HCT116 (cell line): Measurements from ENCODE around the gene FTL.
A peak's percentile ranks its signal among the peaks of the same experiment; 100 is the strongest.

Experiments used
- CTCF ChIP-seq, 3 experiments: fragments of 200-600 bp in 1 of 3; sonication (generic) in 1 of 3; IDR thresholded peaks in 2 of 3; conservative IDR thresholded peaks in 1 of 3; 2 replicates each; pipeline ENCODE4 v1.5.1; 2012 to 2017; ENCODE audit warnings: low read depth in 2 of 3, low read length in 2 of 3, antibody characterized with exemption in 1 of 3, borderline replicate concordance in 1 of 3, control low read depth in 1 of 3, mild to moderate bottlenecking in 1 of 3, mixed read lengths in 1 of 3, mixed run types in 1 of 3, moderate library complexity in 1 of 3; ENCODE audit not compliant: insufficient read depth in 1 of 3
- EGR1 ChIP-seq: IDR thresholded peaks from 2 replicates; pipeline ENCODE4 v1.6.1; 2012; ENCODE audit warnings: low read depth
- EZH2 ChIP-seq: fragments of 200-600 bp; sonication (generic); IDR thresholded peaks from 2 replicates; pipeline ENCODE4 v1.6.1; 2017; ENCODE audit warnings: antibody characterized with exemption, mixed run types
- EZH2phosphoT487 ChIP-seq: fragments of 200-600 bp; IDR thresholded peaks from 2 replicates; pipeline ENCODE4 v1.6.1; 2018; ENCODE audit warnings: antibody characterized with exemption, borderline replicate concordance
- MAX ChIP-seq: IDR thresholded peaks from 2 replicates; pipeline ENCODE4 v1.6.1; 2012
- POLR2A ChIP-seq: IDR thresholded peaks from 2 replicates; pipeline ENCODE4 v1.7.0; 2011; ENCODE audit warnings: borderline replicate concordance; ENCODE audit not compliant: insufficient read depth, insufficient read length; ENCODE audit errors: extremely low read depth
- POLR2AphosphoS5 ChIP-seq: IDR thresholded peaks from 2 replicates; pipeline ENCODE4 v1.6.1; 2011; ENCODE audit warnings: mild to moderate bottlenecking, low read depth, low read length, moderate library complexity
- RAD21 ChIP-seq: IDR thresholded peaks from 2 replicates; pipeline ENCODE4 v1.6.1; 2012; ENCODE audit warnings: low read depth, mild to moderate bottlenecking
- ZBTB33 ChIP-seq: IDR thresholded peaks from 2 replicates; pipeline ENCODE4 v1.6.1; 2011; ENCODE audit warnings: mild to moderate bottlenecking, low read length, moderate library complexity; ENCODE audit not compliant: insufficient replicate concordance; ENCODE audit errors: extremely low read depth

GRCh38 chr19:48970923-48971395 lies 5.8 kb downstream of the FTL start:
- peak in 2 of 3 experiments; percentile 94 to 95; a peak in 4 of 6 replicates for TF ChIP-seq CTCF (IDR thresholded peaks at IDR 0.05 in 2 of 3, conservative IDR thresholded peaks at IDR 0.05 in 1 of 3; ENCODE audit: borderline replicate concordance in 1 of 3, insufficient read depth in 1 of 3, low read depth in 2 of 3, low read length in 2 of 3)
- no peak for TF ChIP-seq POLR2A
- no peak for TF ChIP-seq EZH2
- no peak for TF ChIP-seq MAX
- no peak for TF ChIP-seq ZBTB33
- no peak for TF ChIP-seq EGR1
- no peak for TF ChIP-seq POLR2AphosphoS5
- no peak for TF ChIP-seq EZH2phosphoT487
- peak; percentile 88 for TF ChIP-seq RAD21
